ENCODE measurements around the gene KMT5B.

DNA sequence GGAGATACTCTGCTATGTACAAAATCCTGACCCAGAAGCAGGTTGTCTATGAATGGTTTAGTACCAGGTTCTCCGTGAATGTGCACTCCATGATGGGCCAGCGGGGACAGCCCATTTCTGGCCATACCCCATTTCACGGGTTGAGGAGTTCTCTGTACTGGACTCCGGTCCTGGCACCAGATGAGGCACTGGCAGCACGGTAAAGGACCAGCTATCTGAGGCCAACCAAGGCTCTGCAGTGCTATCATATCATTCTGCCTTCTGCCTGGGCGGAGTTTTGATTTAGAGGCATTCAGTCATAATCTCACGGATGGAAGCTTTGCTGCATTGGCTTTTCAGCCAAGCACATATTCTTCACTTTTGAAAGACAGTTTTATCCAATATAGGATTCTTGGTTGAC is 18.5 kb upstream of the KMT5B start:
- TF ChIP-seq CTCF (IDR thresholded peaks at IDR 0.05) (no peak), EP300 (IDR thresholded peaks at IDR 0.05) (no peak)

Data from ovary (tissue), 3 donors.